Activated T-helper 1 cell treated with anti-CD3 and anti-CD28 coated beads, Interleukin-12 subunit alpha, Interleukin-12 subunit beta, Interleukin-2, Interleukin-4 antibody, amounts not matched to agents 30 ng/mL and 10 ng/mL and 1 ng/mL, durations not matched to agents 14 hours and 24 hours and 36 hours (primary cell): ENCODE measurements around the gene DOCK1. TPM values are rescaled to one million over a fixed set of nuclear protein-coding genes. Genes with fewer than 3 reads are reported as not detected.

Experiments
- DNase-seq: peaks from one replicate; pipeline ENCODE4 v3.0.0; 2021; ENCODE audit warnings: low spot score
- H3K27ac Mint-ChIP-seq: one replicate; pipeline ENCODE4 v1.8.0; 2021; ENCODE audit warnings: mild to moderate bottlenecking, mixed read lengths
- H3K27me3 Mint-ChIP-seq: one replicate; pipeline ENCODE4 v1.8.0; 2022; ENCODE audit warnings: mild to moderate bottlenecking, moderate library complexity, mixed read lengths; ENCODE audit not compliant: insufficient read depth
- H3K36me3 Mint-ChIP-seq: one replicate; pipeline ENCODE4 v1.8.0; 2021; ENCODE audit warnings: low read depth, mixed read lengths
- H3K4me1 Mint-ChIP-seq: one replicate; pipeline ENCODE4 v1.8.0; 2021; ENCODE audit warnings: low read depth, mixed read lengths
- H3K4me3 Mint-ChIP-seq: one replicate; pipeline ENCODE4 v1.8.0; 2021; ENCODE audit warnings: mild to moderate bottlenecking, moderate library complexity, mixed read lengths
- H3K9me3 Mint-ChIP-seq: one replicate; pipeline ENCODE4 v1.8.0; 2021; ENCODE audit warnings: mixed read lengths
- intact Hi-C: fragments of 100-400 bp; cut with micrococcal nuclease; formaldehyde crosslinking; loops from one replicate; pipeline ENCODE4 v1.15.1; 2024
- total RNA-seq: library from RNA; stranded (reverse); gene quantifications from 2 replicates; pipeline ENCODE4 v1.2.3, GENCODE V29; 2022

The DOCK1 gene
- total RNA-seq, 1 donor from 2014 or later, result 0.75 TPM

DNA sequence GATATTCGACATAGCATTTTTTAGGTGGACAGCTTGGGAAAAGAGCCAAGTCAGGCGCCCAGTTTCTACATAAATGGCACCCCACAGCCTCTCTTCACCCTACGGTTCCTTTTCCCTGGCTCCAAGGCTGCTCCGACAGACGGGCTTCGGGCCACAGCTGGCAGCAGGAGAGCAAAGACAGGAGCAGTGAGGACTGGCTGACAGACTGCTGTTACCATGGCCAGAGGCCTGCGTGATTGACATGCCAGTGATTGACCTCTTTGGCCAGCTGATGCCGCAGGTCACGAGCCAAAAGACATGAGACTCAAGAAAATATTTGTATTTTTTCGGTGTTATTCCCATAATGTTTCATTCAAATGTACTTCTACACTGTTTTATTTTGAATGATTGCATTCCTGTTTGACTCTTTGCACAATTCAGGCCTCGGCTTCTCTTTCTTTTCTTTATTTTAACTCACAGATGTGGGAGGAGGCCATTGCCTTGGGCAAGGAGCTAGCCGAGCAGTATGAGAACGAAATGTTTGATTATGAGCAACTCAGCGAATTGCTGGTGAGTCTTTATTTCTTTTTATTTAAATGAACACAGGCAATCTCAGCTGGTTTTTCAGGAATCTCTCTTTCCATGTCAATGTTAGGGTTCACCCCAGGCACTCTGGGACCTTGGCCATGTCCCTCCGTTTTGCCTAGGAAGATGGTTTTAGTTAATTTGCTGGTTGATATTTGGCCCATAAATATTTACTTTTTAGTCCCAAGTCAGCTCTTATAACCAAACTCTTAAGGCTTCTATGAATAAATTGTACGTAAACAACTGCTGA is 497.6 kb downstream of the DOCK1 start:
- intact Hi-C loops, result no loop called here
- no peaks in the 10 kb centered on the region for H3K36me3 Mint-ChIP-seq
- no peaks in the 10 kb centered on the region for H3K4me1 Mint-ChIP-seq
- H3K27me3 Mint-ChIP-seq, result no peaks in the 10 kb centered on the region
- H3K9me3 Mint-ChIP-seq, result peaks cover 3% of the 10 kb centered on the region
- no peak overlapping the region for H3K27ac Mint-ChIP-seq
- no peak overlapping the region for H3K4me3 Mint-ChIP-seq
- DNase-seq, result no peak

DNA sequence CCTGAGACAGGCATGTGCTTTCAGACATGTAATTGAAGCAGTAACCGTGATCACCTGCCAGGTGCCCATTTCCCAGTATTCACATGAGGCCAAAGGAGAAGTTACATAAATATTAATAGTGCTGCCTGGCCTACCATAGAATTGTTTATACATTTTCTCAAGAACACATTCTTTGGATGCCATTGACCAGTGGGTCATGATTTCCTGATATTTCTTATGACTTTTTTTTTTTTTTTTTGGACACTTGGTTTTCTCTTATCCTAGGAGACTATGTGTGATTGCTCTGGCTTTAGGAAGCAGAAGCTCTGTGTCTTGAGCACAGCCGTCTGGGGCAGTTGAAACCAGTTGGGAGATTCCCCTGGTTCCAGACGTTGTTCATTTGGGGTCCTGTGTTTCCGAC is 500.0 kb downstream of the DOCK1 start:
- no peak overlapping the region for H3K27ac Mint-ChIP-seq
- H3K4me1 Mint-ChIP-seq, result no peaks in the 10 kb centered on the region
- no peak for DNase-seq
- no peak overlapping the region for H3K4me3 Mint-ChIP-seq
- peaks cover 3% of the 10 kb centered on the region for H3K9me3 Mint-ChIP-seq
- H3K27me3 Mint-ChIP-seq, result no peaks in the 10 kb centered on the region
- intact Hi-C loops, result no loop called here
- H3K36me3 Mint-ChIP-seq, result no peaks in the 10 kb centered on the region

DNA sequence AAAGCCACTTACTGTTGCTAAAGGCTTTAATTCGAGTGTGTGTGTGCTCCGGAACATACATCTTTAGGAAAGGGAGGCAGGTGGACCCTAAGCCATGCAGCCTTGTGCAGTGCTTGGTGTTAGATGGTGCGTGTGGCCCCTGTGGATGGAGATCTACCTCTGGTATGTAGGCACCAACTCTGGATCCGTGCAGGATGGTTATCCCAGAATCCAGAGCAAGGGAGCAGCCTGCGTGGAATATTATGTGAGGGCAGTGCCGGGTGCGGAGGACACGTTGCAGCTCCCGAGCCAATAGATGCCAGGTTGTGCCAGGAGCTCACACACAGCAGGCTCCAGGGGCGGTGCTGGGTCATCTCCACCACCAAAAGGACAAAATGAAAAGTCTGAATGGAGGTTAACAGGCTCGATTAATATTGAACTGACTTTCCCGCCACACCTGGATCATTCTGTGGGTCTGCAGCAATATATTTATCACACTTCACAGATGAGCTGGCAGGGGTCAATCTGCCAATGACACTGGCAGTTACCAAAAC is 500.9 kb downstream of the DOCK1 start:
- H3K36me3 Mint-ChIP-seq, result no peaks in the 10 kb centered on the region
- no peaks in the 10 kb centered on the region for H3K4me1 Mint-ChIP-seq
- no peak for DNase-seq
- H3K27ac Mint-ChIP-seq, result no peak overlapping the region
- intact Hi-C loops, result no loop called here
- no peaks in the 10 kb centered on the region for H3K27me3 Mint-ChIP-seq
- no peak overlapping the region for H3K4me3 Mint-ChIP-seq
- peaks cover 3% of the 10 kb centered on the region for H3K9me3 Mint-ChIP-seq

DNA sequence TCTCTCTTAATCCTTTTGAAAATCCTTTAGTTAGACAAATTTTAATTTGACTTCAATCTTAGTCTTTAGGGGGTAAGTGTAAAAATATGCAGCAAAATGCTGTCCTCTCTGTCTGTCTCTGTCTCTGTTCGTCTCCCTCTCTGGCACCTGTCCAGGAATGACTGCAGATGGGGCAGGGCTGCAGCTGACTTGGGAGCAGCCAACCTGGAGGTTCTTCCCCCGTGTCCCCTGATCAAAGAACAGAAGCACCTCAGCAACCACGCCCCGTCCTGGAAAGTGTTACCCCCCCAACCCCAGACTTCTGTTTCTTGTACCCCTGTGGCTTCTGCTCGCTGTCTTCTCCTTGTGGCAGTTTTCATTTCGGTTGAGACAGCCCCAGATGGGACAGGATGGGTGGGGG is 502.3 kb downstream of the DOCK1 start:
- no peak overlapping the region for H3K4me3 Mint-ChIP-seq
- no peaks in the 10 kb centered on the region for H3K27me3 Mint-ChIP-seq
- intact Hi-C loops, result no loop called here
- no peak for DNase-seq
- H3K36me3 Mint-ChIP-seq, result no peaks in the 10 kb centered on the region
- H3K27ac Mint-ChIP-seq, result no peak overlapping the region
- H3K4me1 Mint-ChIP-seq, result no peaks in the 10 kb centered on the region
- H3K9me3 Mint-ChIP-seq, result no peaks in the 10 kb centered on the region

DNA sequence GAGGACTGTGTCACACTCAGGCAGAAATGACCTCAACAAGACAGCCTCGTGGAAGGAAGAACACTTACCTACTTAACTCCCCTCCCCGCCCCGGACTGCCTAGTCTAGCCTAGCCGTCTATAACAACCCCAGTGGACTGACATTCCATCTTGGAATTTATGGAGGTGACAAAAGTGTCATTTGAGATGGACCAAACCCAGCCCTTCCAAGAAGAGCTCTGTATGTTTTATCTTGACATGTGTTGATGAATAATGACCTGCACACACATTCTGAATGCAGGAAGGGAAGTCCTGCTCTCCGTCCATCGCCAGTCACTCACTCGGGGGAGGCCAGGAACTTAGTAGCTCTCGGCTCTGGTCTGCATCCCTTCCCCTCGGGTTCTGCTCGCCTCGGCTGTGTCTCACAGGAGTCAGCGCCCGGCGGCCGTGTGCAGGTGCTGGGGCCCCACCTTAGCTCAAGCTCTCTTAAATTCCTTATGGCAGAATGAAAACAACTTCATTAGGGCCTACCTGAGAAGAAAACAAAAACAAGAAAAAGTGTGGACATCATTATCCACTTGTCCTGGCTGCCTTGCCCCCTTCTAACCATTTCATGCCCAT is 503.0 kb downstream of the DOCK1 start:
- no peaks in the 10 kb centered on the region for H3K9me3 Mint-ChIP-seq
- no peaks in the 10 kb centered on the region for H3K4me1 Mint-ChIP-seq
- intact Hi-C loops, result no loop called here
- no peaks in the 10 kb centered on the region for H3K36me3 Mint-ChIP-seq
- no peak for DNase-seq
- H3K27me3 Mint-ChIP-seq, result no peaks in the 10 kb centered on the region
- H3K4me3 Mint-ChIP-seq, result no peak overlapping the region
- no peak overlapping the region for H3K27ac Mint-ChIP-seq

DNA sequence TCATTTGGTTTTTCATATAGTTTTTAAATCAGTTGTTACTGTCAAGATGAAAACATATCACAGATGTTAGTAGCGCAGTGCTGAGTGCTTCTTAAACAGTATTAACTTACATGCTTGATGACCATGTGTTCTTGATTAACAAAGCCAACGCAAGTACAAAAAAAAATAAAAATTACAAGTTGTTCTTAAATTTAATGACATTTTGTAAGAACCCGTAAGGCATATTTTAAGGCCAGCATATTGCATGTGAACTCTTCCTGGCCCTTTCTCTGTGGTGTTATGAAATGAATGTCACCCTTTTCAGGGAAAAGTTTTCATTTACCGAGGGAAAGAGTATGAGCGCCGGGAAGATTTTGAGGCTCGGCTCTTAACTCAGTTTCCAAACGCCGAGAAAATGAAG is 503.5 kb downstream of the DOCK1 start:
- no peaks in the 10 kb centered on the region for H3K27me3 Mint-ChIP-seq
- no peak overlapping the region for H3K27ac Mint-ChIP-seq
- H3K9me3 Mint-ChIP-seq, result no peaks in the 10 kb centered on the region
- no peaks in the 10 kb centered on the region for H3K4me1 Mint-ChIP-seq
- no peaks in the 10 kb centered on the region for H3K36me3 Mint-ChIP-seq
- no peak for DNase-seq
- no peak overlapping the region for H3K4me3 Mint-ChIP-seq
- intact Hi-C loops, result no loop called here

DNA sequence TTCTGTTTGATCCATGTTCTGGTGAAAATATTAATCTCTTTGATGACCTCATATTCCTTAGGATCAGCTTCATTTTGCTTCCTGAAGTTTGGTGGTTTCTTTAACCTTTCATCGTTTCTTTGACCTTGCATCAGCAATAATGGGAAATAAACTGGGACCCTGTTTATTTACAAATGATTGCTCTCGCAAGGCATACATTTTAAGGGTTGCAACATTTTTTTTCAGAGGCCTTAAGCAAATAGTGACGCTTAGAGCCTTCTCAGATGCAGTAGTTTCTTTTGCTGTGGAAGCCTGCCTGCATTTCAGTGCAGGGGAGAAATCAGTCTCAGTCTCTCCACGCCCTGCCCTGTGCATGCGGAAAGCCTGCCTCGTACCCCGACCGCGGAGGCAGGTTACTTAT is 504.8 kb downstream of the DOCK1 start:
- H3K4me3 Mint-ChIP-seq, result no peak overlapping the region
- intact Hi-C loops, result no loop called here
- no peaks in the 10 kb centered on the region for H3K27me3 Mint-ChIP-seq
- no peaks in the 10 kb centered on the region for H3K4me1 Mint-ChIP-seq
- DNase-seq, result no peak
- no peaks in the 10 kb centered on the region for H3K36me3 Mint-ChIP-seq
- no peak overlapping the region for H3K27ac Mint-ChIP-seq
- no peaks in the 10 kb centered on the region for H3K9me3 Mint-ChIP-seq

DNA sequence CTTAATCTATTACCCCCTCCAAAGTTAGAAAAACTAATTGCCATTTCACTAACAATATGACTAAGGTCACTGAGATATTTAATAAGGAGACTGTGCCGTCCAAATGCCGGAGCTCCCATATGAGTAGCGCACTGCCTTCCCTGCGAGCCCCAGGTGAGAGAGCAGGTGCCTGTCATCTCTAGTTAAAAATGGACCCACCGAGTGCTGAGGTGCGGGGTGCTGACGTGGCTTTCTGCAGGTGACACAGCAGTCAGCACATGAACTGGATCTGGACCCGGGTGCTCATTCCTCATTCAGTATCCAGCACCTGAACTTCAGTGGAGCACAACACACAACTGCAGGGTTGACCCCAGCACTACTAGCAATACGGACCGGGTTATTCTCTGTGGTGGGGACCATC is 505.8 kb downstream of the DOCK1 start:
- no peak for DNase-seq
- Mint-ChIP-seq H3K9me3 (no peaks in the 10 kb centered on the region), H3K27me3 (no peaks in the 10 kb centered on the region), H3K4me1 (no peaks in the 10 kb centered on the region), H3K36me3 (no peaks in the 10 kb centered on the region), H3K27ac (no peak overlapping the region), H3K4me3 (no peak overlapping the region)
- intact Hi-C loops, result no loop called here

DNA sequence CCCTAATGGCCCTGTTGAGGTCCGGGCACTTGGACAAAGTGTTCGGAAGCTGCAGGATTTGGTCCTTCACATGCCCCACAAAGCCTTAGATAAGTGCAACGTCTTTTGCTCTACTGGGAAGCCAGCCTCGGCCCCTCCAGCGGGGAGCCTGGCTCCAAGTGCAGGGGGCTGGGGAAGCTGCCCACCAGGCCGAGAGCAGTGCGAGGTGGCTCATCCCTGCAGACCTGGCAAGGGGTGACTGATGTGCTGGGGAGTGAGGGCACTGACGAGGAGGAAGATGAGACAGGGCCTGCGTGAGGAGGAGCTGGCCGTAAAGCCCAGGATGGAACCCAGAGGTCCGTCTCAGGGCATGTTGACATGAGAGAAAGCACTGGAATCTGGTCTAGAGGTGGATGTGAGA is 508.1 kb downstream of the DOCK1 start:
- H3K27me3 Mint-ChIP-seq, result no peaks in the 10 kb centered on the region
- H3K9me3 Mint-ChIP-seq, result no peaks in the 10 kb centered on the region
- no peak for DNase-seq
- no peaks in the 10 kb centered on the region for H3K4me1 Mint-ChIP-seq
- no peaks in the 10 kb centered on the region for H3K36me3 Mint-ChIP-seq
- no peak overlapping the region for H3K27ac Mint-ChIP-seq
- intact Hi-C loops, result no loop called here
- H3K4me3 Mint-ChIP-seq, result no peak overlapping the region

DNA sequence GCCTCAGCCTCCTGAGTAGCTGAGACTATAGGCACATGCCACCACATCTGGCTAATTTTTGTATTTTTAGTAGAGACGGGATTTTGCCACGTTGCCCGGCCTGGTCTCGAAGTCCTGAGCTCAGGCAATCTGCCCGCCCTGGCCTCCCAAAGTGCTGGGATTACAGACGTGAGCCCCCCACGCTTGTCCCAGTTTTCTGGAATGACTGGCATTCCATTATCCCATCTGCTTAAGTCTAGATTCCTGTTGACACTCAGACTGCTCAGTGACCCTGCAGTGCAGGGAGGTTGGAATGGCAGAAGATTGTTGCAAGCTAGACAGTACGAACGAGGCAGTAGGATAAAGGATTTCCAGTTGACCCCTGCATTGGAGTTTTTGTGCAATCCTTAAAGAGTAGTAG is 508.8 kb downstream of the DOCK1 start:
- H3K4me1 Mint-ChIP-seq, result no peaks in the 10 kb centered on the region
- no peak overlapping the region for H3K27ac Mint-ChIP-seq
- DNase-seq, result no peak
- H3K4me3 Mint-ChIP-seq, result no peak overlapping the region
- intact Hi-C loops, result no loop called here
- H3K36me3 Mint-ChIP-seq, result no peaks in the 10 kb centered on the region
- H3K27me3 Mint-ChIP-seq, result no peaks in the 10 kb centered on the region
- no peaks in the 10 kb centered on the region for H3K9me3 Mint-ChIP-seq

DNA sequence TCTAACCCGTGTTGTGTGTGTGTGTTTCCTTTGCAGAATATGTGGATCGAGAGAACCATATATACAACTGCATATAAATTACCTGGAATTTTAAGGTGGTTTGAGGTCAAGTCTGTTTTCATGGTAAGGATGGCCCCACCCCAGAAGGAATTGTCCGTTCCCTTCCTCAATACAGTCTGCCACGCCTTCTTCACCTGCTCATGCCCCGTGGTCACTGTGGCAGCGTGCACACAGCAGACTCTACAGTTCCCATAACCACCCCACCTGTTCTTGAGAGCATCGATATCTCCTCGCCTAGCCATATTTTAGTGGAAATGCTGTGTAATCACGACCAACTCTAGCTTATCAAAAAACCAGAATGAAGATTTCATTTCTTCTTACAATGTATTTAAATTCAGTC is 509.9 kb downstream of the DOCK1 start:
- Mint-ChIP-seq H3K9me3 (no peaks in the 10 kb centered on the region), H3K27me3 (no peaks in the 10 kb centered on the region), H3K36me3 (no peaks in the 10 kb centered on the region), H3K4me1 (no peaks in the 10 kb centered on the region), H3K27ac (no peak overlapping the region), H3K4me3 (no peak overlapping the region)
- DNase-seq, result no peak
- intact Hi-C loops, result no loop called here

DNA sequence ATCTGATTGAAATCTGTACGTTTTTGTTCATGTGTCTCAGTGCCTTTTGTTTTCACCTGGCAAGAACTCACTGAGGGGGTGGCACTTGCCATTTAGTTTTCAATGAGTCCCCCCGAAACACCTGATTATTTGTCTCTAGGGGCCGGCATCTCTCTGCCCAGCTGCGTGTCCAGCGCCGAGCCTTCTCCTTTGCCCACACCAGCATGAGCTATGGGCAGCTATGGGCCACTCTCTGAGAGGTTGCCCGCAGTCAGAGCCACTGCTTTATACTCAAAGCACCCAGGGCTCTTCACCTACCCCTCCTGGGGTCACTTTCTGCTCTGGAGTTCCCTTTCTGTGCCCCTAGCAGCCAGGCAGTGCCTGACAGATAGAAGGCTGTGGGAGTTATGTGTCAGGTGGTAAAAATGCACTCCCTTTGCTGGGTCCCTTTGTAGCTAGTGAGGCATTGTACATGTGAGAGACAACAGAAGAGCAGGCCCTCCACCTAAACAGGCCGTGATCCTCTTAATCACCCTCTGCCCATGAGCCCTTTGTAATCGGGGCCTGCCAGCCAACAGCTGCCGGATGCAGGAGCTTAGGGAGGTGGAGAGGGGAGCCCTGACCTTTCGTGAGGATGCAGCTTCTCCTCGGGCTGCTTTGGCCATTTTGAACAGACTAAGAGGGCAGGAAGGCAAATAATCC is 510.8 kb downstream of the DOCK1 start:
- Mint-ChIP-seq H3K4me3 (no peak overlapping the region), H3K27ac (no peak overlapping the region), H3K36me3 (no peaks in the 10 kb centered on the region), H3K27me3 (no peaks in the 10 kb centered on the region), H3K4me1 (no peaks in the 10 kb centered on the region), H3K9me3 (no peaks in the 10 kb centered on the region)
- intact Hi-C loops, result no loop called here
- no peak for DNase-seq

DNA sequence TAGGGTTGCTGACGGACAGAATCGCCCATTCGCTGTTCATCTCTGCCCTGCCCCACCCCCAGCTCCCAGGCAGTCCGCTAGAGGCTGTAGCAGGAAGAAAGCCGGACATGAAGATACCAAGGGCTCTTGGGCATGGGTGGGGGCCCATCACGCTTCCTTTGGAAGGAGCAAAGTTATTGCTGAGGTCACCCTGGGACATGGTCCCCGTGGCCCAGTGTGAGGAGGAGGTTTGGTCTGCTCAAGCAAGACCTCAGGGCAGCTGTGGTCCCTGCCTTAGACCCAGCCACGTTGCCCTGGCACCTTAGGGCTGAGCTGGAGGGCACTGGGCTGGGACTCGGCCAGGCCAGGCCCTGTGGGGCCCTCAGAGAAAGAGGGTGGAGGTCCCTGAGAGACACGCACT is 511.8 kb downstream of the DOCK1 start:
- Mint-ChIP-seq H3K4me1 (no peaks in the 10 kb centered on the region), H3K27ac (no peak overlapping the region), H3K36me3 (no peaks in the 10 kb centered on the region), H3K9me3 (no peaks in the 10 kb centered on the region), H3K27me3 (no peaks in the 10 kb centered on the region), H3K4me3 (no peak overlapping the region)
- DNase-seq, result no peak
- intact Hi-C loops, result no loop called here
